SK-N-MC (cell line): ENCODE results near the gene OCA2.
"Not testable (repeated sequence)": the region's sequence is repeated elsewhere in the genome, so short reads cannot be mapped to it uniquely, and the experiment has no call there.

ENCODE experiments used
- DNase-seq: peaks from one replicate; pipeline ENCODE4 v3.0.0-alpha.2; 2011; ENCODE audit warnings: low read depth, low spot score
- H3K27ac ChIP-seq: fragments of 200-600 bp; sonication (generic); 2 replicates; pipeline ENCODE4 v1.5.1; 2016; ENCODE audit warnings: mixed run types
- H3K36me3 ChIP-seq: fragments of 200-600 bp; sonication (generic); 2 replicates; pipeline ENCODE4 v1.6.1; 2017; ENCODE audit warnings: antibody characterized with exemption, low read length, mixed read lengths; ENCODE audit not compliant: insufficient read depth
- H3K4me3 ChIP-seq: fragments of 200-600 bp; sonication (generic); 2 replicates; pipeline ENCODE4 v1.5.1; 2016
- H3K9ac ChIP-seq: fragments of 200-600 bp; sonication (generic); 2 replicates; pipeline ENCODE4 v1.8.0; 2017; ENCODE audit warnings: mixed run types, mixed read lengths; ENCODE audit not compliant: insufficient read length
- H3K9me3 ChIP-seq: fragments of 200-600 bp; sonication (generic); 2 replicates; pipeline ENCODE4 v1.6.1; 2017; ENCODE audit warnings: low read depth, mild to moderate bottlenecking, antibody characterized with exemption, low read length, moderate library complexity, mixed read lengths
- EZH2 ChIP-seq: fragments of 200-600 bp; sonication (generic); IDR thresholded peaks from one replicate; pipeline ENCODE4 v1.6.1; 2017; ENCODE audit warnings: antibody characterized with exemption
- FOXP2 ChIP-seq: optimal IDR thresholded peaks from 2 replicates; pipeline ENCODE3; 2011; ENCODE audit warnings: mild to moderate bottlenecking, moderate library complexity; ENCODE audit not compliant: insufficient read depth; ENCODE audit errors: extremely low read length, control extremely low read depth
- POLR2AphosphoS5 ChIP-seq: IDR thresholded peaks from 2 replicates; pipeline ENCODE4 v1.6.1; 2012; ENCODE audit warnings: mild to moderate bottlenecking, low read depth, low read length, borderline replicate concordance

The OCA2 gene

DNA sequence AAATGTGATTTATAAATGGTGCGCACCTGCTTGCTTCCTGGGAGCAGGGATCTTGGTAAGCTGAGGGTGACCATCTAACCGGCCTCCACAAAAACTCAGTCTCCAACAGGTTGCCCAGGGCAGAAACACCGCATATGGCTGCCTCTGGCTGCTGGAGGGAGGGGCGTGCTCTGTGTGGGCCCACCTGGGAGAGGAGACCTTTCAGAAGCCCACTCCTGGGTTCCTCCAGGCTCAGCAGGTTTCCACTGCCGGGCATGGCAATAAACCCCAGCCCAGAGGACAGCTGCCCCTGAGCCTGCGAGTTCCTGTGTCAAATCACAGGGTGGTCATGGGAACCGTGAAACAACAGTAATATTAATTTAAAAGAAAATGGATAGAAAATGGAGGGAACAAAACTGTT lies 85.6 kb downstream of the OCA2 start:
- Histone ChIP-seq H3K9me3 (no peaks in the 10 kb centered on the region), H3K4me3 (no peak overlapping the region)

DNA sequence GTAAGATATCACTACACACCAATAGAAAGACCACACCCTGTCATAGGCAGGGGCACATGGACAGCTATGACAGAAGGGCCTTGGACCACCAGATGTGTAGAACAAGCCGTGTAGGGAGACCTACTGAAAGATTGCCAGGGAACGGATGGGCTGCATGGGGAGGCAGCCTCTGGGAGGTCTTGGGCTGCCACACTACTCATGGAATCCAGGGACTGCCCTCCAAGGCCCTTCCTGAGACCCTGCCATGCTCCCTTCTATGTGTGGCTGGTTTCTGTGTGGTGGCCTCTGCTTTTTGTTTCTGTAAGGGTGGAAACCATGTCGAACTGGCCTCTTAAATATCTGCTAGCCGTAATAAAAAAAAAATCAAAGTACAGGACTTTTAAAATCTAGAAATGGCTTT lies 86.9 kb downstream of the OCA2 start:
- Histone ChIP-seq H3K9me3 (no peaks in the 10 kb centered on the region), H3K9ac (no peak overlapping the region), H3K36me3 (no peaks in the 10 kb centered on the region), H3K4me3 (no peak overlapping the region), H3K27ac (no peak overlapping the region)
- no peak for DNase-seq
- no peak for TF ChIP-seq EZH2
- TF ChIP-seq POLR2AphosphoS5: no peak
- no peak for TF ChIP-seq FOXP2

More for the DNA sequence above, 85.6 kb downstream of the OCA2 start:
- no peak for DNase-seq
- no peaks in the 10 kb centered on the region for H3K36me3 ChIP-seq
- TF ChIP-seq EZH2 (no peak), POLR2AphosphoS5 (no peak), FOXP2 (no peak)
- H3K27ac ChIP-seq: no peak overlapping the region
- no peak overlapping the region for H3K9ac ChIP-seq

DNA sequence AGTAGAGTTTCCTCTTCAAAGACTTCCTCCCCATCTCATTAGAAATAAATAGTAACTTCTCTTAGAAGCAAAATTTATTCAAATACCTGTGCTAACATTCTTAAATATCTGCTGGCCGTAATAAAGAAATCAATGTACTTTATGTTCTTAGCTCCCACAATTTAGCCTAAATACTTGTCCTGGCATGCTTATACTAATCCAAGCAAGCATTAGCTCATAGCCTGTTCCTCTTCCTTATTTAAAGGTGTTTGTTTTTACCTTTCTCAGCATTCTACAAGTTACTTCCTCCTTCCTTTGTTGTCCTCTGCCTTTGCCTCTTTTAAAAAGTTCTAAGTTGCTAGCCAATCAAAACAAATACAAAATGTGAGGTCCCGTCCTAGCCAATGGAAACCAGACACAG lies 90.9 kb downstream of the OCA2 start:
- H3K4me3 ChIP-seq, DNase-seq: not testable (repeated sequence)

DNA sequence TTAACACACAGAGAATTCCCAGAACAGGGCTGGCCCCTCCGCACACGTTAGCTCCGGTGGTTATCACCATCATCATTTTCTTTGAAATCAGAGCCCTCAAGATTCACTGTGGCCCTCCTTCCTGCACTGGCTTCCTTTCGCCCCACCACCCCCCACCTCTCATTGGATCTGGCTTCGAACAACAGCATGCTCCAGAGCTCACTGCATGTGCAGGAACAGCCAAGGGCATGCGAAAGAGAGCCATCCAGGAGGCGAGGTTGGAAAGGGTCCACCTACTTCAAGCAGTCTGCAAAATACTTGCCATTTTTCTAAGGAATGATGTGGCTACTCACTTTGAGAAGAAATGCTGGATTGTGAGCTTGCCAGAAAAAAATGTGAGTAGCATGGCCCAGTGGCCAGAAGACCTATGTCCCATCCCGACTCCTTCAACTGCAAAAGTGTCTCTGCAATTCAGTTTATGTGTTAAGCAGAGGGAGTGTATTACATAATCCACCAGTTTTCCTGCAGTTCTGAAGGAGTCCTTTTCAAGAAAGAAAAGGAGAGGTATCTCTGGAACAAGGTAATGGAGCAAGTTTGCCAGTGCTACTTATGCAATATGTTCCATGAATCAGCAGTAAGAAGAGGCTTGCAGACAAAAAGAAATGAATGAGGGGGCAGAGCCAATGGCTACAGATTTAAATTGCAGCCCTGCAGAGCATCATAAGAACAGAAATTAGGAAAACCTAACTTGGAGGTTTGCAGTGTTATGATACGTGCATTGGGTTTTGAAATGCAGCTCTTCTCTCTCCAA lies 92.8 kb downstream of the OCA2 start:
- Histone ChIP-seq H3K4me3 (no peak overlapping the region), H3K27ac (no peak overlapping the region), H3K9ac (no peak overlapping the region), H3K36me3 (no peaks in the 10 kb centered on the region), H3K9me3 (no peaks in the 10 kb centered on the region)
- DNase-seq: no peak
- no peak for TF ChIP-seq EZH2

More for the DNA sequence above, 90.9 kb downstream of the OCA2 start:
- not testable (repeated sequence) for H3K9me3 ChIP-seq, H3K36me3 ChIP-seq, H3K27ac ChIP-seq, H3K9ac ChIP-seq

DNA sequence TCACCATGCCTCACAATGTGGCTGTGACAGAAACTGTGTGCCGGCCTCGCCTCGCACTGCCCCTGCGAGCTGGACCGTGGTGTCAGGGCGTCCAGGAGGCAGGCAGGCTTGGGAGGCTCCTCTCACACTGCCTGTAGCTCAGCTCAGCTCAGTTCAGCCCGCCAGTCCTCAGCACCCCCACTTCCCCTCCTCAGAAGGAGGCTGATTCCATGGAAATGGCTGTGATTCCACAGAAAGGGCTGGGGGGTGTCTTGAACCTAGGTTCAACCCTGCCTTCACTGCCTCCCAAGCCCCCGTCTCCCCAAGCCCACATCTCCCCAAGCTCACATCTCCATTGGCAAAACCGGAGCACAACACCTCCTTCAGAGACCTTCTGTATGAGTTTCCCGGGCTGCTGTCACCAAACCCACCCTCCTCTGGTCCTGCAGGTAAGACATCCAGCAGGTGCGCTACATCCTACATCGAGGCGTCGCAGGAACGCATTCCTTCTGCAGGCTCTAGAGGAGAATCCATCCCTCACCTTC lies 94.0 kb downstream of the OCA2 start:
- TF ChIP-seq EZH2: no peak
- no peak for TF ChIP-seq FOXP2
- TF ChIP-seq POLR2AphosphoS5: no peak
- DNase-seq: no peak
- Histone ChIP-seq H3K9me3 (no peaks in the 10 kb centered on the region), H3K9ac (no peak overlapping the region), H3K36me3 (no peaks in the 10 kb centered on the region), H3K4me3 (no peak overlapping the region), H3K27ac (no peak overlapping the region)

DNA sequence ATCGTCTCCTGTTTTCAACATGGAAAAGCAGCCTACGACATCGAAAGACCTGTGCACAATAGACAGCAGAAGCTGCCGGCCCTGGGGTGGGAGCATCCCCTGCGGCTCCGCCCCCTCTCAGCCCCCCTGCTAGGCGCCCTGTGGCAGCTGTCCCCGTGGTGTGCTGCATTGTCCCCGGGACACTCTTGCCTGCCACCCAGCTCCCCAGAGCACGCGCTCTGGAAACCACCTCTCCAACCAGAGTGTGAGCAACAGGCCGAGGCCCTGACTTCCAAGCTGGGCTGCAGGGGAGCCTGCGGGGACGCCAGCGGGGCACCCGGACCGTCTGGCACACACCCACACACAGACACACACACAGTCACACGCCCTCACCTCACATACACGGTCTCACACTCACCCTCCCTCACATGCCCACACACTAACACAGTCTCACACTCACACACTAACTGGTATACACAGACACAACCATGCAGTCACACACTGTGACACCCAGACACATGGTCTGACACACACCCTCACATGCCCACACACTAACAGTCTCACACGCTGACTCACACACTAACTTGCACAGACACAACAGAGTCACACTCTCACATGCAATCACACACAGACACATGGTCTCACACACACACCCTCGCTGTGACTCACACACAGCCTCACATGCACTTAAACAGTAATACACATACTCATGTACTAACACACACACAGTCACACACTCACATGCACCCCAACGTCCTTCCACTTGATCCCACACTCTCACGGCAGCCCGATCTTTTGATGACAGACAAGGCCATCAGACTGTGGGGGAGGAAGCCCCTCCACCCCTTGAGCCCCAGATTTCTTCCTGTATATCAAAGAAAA lies 94.7 kb downstream of the OCA2 start:
- DNase-seq: no peak
- H3K4me3 ChIP-seq: no peak overlapping the region
- no peaks in the 10 kb centered on the region for H3K9me3 ChIP-seq
- TF ChIP-seq POLR2AphosphoS5: no peak
- TF ChIP-seq FOXP2: no peak
- no peak for TF ChIP-seq EZH2
- H3K9ac ChIP-seq: no peak overlapping the region
- no peaks in the 10 kb centered on the region for H3K36me3 ChIP-seq
- H3K27ac ChIP-seq: no peak overlapping the region

DNA sequence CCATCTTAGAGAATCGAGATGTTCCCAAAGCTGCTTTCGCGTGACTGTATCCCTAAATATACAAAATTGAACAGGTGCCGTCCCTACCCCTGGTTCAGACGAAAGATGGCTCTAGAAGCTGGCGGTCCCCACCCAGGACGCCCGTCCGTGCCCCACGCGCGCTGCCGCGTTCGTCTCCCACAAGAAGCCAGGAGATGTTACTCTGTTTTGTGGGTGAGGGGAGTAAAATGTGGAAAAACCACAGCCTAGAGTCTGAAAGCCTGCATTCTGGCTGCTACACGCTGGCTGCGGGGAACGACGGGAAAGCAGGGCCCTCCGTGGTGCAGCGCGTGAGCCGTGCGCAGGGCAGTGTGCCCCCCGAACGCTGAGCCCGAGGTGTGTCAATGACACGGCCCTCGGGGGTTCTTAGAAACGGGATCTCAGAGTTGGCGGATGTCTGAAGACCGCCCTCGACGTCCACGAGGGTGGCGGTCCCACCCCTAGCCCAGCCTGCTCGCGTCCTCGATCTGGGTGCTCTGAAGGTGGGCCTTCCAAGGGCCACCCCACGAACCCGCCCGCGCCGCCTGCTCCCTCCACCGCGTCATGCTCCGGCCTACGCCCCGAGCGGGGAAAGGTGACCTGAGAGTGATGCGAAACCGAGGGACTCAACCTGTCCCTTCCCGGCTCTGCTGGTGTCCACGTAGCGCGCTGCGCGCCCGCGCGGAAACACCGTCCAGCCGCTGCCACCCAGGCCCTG lies 95.6 kb downstream of the OCA2 start:
- H3K9me3 ChIP-seq: no peaks in the 10 kb centered on the region
- no peak for DNase-seq
- H3K9ac ChIP-seq: no peak overlapping the region
- H3K4me3 ChIP-seq: no peak overlapping the region
- H3K27ac ChIP-seq: no peak overlapping the region
- H3K36me3 ChIP-seq: no peaks in the 10 kb centered on the region
- TF ChIP-seq POLR2AphosphoS5 (no peak), FOXP2 (no peak), EZH2 (no peak)

DNA sequence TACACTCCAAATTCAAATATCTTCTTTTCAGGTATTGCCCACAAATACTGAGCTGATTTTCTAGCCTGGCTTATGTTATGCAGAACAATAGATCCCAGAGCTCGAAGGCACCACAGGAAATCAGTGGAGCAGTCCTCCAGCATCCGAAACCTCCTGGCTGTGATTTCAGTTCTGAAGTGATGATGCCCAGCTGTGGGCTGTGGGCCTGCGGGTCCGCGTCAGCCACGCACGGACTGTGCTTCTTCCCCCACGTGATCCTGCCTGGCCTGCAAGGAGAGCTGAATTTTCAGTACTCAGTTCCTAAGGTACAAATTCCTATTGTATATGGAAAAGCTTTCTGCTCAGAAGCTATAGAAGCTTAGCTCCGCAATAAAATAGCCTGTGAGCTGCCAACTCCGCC lies 96.2 kb downstream of the OCA2 start:
- no peak for TF ChIP-seq POLR2AphosphoS5
- TF ChIP-seq FOXP2: no peak
- TF ChIP-seq EZH2: no peak
- Histone ChIP-seq H3K9ac (no peak overlapping the region), H3K36me3 (no peaks in the 10 kb centered on the region), H3K4me3 (no peak overlapping the region), H3K9me3 (no peaks in the 10 kb centered on the region), H3K27ac (no peak overlapping the region)
- DNase-seq: no peak
